Inferior parietal cortex (tissue), 1 donor: ENCODE data around the gene GMDS.

Source experiments
- DNase-seq: peaks from one replicate; pipeline ENCODE4 v3.0.0-alpha.2; 2016; ENCODE audit errors: extremely low spot score

The GMDS gene

DNA sequence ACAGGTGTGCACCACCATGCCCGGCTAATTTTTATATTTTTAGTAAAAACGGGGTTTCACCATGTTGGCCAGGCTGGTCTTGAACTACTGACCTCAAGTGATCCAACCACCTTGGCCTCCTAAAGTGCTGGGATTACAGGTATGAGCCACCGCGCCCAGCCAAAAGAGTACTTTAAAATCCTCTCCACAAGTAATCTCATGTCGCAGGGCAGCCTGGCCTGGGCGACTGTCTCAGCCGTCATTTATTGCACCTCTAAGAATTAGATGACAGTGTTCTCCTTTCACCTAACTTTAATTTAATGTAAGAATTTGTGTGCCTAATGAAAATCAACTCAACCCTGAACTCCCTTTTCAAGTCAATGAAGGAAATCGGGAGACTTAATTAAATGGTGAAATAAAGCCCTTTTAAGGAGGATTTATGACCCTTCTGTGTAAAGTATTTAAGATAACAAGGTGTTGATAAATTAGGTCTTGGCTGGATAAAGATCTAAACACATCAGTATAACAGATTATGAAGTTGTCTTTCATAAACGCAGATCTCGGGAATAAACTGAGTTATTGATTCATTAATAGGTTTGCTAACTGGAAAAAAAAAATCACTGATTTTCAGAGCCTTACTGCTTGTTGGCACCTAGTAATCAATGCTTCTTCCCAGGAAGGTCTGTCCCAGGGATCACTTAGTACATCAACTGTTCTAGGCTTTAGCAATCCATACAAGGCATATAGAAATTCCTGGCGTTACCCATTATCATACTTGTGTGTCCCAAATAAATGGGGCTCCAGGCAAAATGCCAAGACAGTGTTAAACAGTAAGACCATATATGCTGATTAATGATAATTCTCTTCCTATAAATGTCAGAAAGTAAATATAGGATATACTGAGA, 209.3 kb downstream of the GMDS start:
- no peak for DNase-seq

GRCh38 chr6:2035046-2035445, 210.4 kb downstream of the GMDS start:
- no peak for DNase-seq

GRCh38 chr6:2034256-2034655, 211.1 kb downstream of the GMDS start:
- DNase-seq, result no peak

GRCh38 chr6:2033544-2033943, 211.9 kb downstream of the GMDS start:
- no peak for DNase-seq

DNA sequence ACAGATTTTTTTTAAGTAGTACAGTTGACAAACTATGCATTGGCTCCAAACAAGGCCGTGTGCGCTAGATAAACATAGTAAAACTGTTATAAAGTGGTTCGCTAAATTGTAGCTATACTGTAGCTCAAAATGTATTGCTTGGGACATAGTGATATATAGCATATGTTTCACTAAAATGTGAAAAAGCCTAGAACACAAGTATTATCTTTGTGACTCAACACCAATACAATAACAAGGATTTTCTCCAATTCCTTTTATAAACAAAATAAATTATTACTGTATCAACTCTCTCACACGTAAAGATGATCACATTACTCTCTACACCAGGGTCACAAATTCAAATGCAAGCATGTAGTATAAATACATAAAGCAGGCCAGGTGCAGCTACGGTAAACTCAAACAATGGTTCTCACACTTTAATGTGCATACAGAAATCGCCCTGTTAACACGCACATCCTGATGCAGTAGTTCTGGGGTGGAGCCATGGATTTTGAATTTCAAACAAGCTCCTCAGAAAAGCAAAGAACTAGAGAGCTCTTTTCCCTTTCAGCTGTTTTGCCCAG, 214.6 kb downstream of the GMDS start:
- no peak for DNase-seq

- DNase-seq, result no peak
Observed at GRCh38 chr6:2029952-2030351, 215.5 kb downstream of the GMDS start.

- DNase-seq, result no peak
Observed at GRCh38 chr6:2029130-2029794, 216.1 kb downstream of the GMDS start.

DNA sequence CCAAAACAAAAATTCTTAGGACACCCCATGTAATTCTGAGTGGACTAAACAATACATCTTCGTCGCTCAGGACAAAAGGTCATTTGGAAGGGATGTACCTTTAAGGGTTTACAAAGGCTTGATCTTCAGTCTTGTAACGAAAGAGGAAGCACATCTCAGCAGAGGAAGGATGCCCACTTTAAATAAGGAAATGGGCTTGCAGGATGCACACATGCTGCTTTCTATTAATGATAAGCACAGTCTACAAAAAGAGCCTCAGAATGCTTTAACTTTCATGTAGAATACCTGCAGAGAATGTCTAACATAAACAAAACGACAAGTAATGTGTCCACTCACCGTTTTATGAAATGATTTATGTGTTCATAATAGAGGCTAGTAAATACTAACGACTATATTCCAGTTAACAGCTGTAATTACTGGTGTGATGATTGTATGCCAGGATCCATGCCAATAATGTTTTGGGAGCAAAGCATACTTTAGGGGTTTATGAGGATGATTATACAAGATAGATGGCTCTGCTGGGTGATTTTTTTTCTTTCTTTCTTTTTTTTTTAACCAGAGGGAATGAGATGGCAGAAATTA, 216.9 kb downstream of the GMDS start:
- no peak for DNase-seq

DNA sequence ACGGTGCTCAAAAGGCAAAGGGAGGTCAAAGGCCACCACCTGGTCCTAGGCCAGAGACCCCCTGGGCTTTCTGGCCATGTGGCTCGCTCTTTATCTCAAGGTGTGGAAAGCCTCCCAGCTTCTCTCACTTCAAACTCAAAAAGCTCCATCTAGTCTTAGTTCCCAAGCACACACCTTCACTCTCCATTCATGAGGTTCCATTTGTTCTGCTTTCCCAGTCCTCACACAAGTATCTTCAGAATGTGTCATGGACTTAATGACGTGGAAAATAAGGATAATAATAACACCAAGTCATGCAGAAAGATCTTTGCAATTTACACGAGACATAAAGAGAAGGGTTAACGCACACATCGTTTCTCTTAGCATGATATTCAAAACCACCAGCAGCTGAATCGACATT, 219.3 kb downstream of the GMDS start:
- DNase-seq, result no peak

DNA sequence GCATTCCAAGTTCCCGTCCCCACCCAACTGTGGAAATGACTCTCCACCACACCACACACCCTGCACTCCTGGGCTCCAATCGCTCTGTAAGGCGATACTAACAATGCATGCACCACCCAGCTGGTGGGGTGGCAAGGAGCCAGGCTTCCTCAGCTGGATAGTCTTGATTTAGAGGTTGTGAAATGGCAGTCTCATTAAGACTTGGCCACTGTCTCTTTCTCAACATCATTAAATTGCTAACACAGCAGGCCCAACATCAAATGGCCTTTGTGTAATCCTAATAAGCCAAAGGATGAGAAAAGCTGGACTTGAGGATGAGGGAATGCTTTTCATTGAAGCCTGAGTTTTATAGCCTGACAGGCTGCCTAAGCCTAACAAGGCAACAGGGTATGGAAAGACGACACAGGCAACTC, 223.7 kb downstream of the GMDS start:
- no peak for DNase-seq

- no peak for DNase-seq
Observed at GRCh38 chr6:2020909-2021308, 224.5 kb downstream of the GMDS start.

DNA sequence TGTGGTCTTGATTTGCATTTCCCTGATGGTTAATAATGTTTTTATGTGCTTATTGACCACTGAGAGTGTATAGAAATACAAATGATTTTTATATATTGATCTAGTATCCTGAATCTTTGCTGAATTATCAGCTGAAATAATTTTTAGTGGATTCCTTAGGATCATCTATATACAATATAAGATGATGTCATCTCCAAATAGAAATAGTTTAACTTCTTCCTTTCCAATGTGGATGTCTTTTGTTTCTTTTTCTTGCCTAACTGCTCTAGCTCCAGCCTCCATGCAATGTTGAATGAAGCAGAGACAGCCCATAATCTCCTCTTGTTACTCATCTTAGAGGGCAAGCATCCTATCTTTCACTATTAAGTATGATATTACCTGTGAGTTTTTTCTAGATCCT, 226.4 kb downstream of the GMDS start:
- DNase-seq, result no peak

DNA sequence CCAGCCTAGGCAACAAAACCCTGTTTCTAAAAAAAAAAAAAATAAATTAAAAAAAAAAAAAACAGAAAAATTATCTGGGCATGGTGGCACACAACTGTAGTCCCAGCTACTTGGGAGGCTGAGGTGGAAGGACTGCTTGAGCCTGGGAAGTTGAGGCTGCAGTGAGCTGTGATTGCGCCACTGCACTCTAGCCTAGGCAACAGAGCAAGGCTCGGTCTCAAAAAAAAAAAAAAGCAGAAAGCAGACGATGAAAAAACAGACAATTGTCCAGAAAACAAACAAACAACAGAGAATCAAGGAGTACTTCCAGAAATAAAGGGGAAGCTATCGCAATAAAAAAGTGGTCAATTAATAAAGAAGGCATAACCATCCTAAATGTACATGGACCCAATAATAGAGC, 229.4 kb downstream of the GMDS start:
- no peak for DNase-seq

DNA sequence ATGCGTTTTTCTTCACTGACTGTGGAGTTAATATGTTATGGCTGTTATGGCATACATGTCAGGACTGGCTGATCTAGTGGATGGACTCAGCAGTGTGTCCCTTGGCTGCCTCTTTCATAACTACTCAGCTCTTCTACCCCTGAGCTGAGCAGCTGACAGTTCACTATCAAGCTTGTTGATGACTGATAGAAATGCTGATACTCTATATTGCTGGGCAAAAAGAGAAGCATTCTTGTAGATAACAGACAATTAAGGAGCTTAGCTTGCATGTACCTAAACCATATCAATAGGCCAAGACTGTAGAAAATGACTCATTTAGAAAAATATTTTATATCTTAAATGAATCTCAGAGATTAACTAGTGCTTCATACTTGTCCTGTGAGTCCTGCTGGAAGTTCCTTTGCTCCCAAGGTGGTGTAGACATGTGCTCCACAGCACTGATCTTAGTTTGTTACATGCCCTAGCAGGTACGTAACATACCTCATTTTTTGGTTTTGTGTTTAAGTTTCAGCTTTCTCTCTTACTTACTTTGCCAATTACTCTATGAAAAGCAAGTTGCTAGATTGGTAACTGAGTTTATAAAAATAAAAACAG, 236.9 kb downstream of the GMDS start:
- DNase-seq, result no peak

DNA sequence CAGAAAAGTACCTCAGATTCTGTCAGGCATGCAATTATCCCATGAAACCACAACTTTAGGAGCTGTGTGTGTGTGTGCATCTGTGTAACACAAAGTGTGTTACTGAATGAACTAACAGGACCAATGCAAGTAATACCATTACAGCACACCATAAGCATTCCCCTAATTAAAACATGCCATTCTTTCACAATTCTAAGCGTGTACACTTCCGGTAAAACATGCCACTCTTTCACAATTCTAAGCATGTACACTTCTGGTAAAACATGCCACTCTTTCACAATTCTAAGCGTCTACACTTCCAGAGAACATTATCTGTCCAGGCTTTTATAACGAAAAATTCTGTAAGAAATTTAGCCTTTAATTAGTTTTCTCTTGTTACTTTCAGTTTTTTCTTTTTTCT, 238.2 kb downstream of the GMDS start:
- DNase-seq, result no peak

DNA sequence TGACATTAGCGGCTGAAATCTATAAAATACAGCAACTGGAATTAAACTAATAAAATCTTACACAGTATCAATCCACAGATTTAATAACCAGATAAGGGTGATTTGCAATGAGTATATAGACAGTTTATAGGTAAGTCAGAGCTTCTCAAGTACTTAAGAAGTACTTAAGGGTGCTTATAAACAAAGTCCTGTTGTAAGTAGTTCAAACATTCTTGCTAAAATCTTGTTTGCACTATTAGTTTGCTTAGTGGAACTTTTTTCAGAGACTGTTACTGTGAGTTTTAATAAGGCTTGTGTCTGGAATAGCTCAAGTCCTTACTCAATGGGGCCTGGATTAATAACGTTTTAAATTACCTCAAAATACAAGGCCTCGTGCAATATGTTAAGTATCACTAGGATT, 240.5 kb downstream of the GMDS start:
- no peak for DNase-seq

DNA sequence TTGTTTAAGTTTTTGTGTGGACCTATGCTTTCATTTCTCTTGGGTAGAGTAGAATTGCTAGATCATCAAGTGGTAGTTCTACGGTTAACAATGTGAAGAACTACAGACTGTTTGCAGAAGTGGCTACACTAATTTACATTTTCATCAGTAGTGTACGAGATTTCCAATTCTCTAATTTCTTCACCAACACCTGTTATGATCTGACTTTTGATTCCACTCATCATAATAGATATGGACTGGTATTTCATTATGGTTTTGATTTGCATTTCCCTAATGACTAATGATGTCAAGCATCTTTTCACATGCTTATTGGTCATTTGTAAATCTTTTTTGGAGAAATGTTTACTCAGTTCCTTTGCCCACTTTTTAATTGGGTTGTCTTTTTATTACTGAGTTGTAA, 244.4 kb downstream of the GMDS start:
- no peak for DNase-seq

DNA sequence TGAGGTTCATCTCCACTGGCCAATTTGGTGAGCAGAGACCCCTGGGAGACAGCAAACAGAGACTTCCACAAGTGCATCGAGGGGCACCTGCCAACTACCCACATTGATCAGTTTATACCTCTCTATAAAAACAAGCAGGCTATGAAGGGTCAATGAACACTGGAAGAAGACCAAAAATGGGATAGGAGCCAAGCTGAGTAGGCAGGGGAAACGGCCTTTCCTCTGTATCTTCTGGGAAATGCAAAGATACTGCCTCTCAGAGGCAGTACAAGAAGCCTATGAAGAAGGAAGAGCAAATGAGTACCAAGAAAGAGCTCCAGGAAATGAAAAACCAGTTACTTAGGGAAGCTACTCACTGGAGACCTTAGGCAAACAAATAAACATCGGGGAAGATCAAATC, 247.7 kb downstream of the GMDS start:
- DNase-seq, result no peak

DNA sequence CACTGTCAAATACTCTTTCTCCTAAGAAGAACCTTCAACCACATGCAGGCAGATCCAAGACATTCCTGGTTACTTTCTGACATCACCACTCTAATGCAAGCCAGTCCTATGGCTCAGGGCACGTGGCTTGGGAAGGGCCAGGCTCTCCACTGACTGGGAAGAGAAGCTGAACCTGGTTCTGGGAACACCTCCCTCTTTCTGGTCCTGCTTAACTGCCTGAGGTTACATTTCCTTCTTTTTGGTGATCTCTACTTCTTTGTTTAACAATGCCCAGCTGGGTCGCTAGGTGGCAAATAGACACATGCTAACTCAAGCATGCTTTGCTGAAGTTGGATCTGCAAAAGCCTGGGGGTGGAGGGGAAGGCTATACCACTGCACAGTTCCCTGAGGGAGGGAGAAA, 249.8 kb downstream of the GMDS start:
- no peak for DNase-seq

- DNase-seq, result no peak
Observed at GRCh38 chr6:1993042-1993441, 252.4 kb downstream of the GMDS start.

DNA sequence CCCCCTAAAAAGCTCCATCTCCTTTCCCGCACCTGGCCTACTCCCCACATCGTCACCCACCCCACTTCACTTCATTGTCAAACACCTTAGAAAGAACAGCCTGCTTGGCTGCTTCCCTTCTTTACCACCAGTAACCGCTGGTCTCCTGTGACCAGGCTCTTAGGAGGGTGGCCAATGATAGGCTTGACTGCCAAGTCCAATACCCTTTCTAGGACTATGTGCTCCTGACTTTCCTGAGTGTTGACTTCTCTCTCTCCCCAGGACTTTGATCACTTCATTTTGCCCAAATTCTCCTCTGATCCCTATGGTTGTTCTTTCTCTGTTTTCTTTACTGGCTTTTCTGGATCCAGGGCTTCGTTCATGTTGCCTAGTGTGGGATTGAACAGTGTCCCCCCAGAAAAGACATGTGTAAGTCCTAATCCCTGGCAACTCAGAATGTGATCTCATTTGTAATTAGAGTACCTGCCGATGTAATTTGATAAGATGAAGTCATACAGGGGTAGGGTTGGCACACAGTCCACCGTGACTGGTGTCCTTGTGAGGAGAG, 254.0 kb downstream of the GMDS start:
- no peak for DNase-seq

- DNase-seq, result no peak
Observed at GRCh38 chr6:1988843-1989242, 256.6 kb downstream of the GMDS start.
